Activated CD4-positive, alpha-beta T cell treated with anti-CD3 and anti-CD28 coated beads, Interleukin-2, amount 50 U/mL, for 1 hour (primary cell): Measurements from ENCODE around the gene ANXA2R.
"Not testable (repeated sequence)": the region's sequence is repeated elsewhere in the genome, so short reads cannot be mapped to it uniquely, and the experiment has no call there.

ENCODE experiments used
- DNase-seq: peaks from one replicate; pipeline ENCODE4 v3.0.0-alpha.2; 2020

ANXA2R gene

DNA sequence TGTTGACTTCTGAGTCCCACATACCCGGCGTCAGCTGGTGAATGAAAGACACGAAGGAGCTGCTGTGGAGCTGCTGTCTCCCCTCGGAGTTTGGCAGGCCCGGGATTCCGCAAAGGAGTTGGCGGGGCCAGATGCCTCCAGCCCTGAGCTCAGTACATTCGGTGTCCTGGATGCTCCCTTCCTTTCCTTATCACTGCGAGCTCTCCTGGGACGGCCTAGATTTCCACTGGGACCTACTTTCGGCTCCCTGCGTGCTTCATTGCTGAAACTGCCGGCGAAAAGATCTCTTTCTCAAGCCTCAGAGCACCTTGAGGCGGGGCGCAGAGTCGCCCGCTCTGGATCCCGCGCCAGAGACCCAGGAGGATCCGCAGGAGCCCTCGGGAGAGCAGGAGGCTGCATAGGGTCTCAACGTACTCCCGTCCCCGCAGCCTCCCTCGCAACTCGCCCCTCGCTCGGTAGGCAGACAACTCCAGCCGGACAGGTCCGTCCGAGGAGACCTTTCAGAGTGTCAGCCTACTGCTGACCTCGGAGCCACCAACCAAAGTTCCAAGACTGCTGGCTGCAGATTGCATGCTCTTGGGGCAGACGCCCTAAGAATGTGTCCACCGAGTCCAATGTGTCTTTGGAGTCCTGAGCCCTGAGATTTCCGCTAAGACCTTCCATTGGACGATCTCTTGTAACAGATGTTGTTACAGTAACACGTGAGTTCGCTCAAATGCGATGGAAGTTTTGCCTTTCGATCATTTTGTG, 6.1 kb downstream of the ANXA2R start:
- DNase-seq, result no peak

DNA sequence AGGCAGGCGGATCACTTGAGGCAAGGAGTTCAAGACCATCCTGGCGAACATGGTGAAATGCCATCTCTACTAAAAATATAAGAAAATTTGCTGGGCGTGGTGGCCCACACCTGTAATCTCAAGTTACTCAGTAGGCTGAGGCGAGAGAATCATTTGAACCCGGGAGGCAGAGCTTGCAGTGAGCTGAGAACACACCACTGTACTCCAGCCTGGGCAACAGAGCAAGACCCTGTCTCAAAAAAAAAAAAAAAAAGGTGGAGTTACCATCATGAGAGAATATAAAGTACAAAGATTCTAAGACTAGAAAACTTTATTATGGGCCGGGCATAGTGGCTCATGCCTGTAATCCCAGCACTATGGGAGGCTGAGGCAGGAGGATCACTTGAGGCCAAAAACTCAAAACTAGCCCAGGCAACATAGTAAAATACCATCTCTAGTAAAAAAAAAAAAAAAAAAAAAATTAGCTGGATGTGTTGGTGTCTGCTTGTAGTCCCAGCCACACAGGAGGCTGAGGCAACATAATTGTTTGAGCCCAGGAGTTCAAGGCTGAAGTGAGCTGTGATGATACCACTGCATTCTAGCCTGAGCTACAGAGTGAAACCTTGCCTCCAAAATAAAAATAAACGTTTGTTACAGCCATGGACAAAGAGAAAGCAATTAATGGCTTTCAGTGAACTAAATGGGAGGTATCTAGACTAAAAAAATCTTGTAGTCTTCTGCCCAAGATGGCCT, 12.9 kb downstream of the ANXA2R start:
- DNase-seq, result no peak

- DNase-seq, result not testable (repeated sequence)
Observed at GRCh38 chr5:43025184-43025950, 14.8 kb downstream of the ANXA2R start.

- no peak for DNase-seq
Observed at GRCh38 chr5:43024217-43024616, 15.9 kb downstream of the ANXA2R start.

- no peak for DNase-seq
Observed at GRCh38 chr5:43021151-43021550, 19.0 kb downstream of the ANXA2R start.

DNA sequence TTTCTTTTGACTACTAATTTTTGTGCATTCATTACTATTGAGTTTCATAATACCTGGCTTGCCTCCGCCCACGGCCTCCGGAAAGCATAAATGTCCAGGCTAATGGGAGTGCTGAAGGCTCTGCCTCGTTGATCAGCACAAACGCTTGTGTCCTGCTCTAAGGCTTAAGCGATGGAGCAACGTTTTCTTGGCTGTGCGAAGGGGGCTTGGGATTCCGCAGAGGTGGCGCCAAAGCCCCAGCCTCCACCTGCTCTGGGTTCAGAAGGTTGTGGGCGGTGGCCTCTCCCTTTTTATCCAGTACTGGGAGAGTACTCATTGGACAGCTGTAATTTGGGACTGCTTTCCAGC, 19.7 kb downstream of the ANXA2R start:
- no peak for DNase-seq

GRCh38 chr5:43019614-43020398, 20.3 kb downstream of the ANXA2R start:
- DNase-seq, result peak; percentile 79

DNA sequence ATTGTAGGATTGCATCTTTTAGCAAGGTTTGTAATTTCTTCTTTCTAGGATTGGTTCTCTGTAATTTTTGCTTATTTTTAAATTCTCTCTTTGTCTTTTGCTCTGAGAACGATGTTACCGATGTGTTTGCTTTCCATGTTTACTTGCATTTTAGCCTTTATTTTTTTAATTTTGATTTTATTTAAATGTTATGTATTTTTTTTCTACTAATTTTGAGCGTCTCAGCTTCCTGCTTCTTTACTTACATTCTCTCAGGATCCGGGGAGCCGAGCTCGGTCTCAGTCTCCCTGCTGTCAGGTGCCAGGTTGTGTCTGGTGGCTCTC, 20.9 kb downstream of the ANXA2R start:
- no peak for DNase-seq

DNA sequence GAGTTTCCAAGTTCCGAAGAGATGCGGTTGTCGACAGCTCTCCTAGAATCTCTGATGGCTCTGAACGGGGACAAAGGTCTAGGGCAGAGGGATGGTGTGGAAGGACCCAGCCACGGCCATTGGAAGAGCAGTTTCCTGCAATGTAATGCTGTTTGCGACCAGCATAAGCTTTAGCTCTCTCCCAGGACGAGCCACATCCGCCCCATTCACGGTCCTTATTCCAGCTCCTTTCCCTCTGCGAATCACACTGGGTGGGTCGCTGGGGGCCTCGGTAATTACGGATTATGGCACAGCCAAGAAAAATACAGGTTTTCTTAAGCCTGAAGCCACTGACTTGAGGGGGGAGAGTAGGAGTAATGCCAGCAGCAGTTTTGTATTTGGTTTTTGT, 22.7 kb downstream of the ANXA2R start:
- DNase-seq, result no peak

GRCh38 chr5:43016217-43016779, 23.8 kb downstream of the ANXA2R start:
- DNase-seq, result no peak

DNA sequence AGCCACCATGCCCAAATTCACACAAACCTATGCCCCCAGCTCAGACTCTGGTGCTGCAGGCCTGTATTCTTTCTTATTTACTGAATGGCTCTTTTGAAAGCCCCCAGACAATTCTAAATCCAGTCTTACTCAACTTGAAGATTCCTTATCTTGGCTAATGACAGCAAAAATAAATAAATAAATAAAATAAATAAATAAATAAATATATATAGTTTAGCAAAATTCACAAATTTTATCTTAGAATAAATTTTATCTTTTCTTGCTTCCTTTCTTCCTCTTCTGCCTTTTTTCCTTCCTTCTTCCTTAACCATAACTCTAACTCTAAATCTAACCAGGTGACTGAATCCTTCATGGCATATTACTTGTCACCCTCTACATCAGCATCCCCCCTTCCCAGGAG, 25.6 kb downstream of the ANXA2R start:
- no peak for DNase-seq

DNA sequence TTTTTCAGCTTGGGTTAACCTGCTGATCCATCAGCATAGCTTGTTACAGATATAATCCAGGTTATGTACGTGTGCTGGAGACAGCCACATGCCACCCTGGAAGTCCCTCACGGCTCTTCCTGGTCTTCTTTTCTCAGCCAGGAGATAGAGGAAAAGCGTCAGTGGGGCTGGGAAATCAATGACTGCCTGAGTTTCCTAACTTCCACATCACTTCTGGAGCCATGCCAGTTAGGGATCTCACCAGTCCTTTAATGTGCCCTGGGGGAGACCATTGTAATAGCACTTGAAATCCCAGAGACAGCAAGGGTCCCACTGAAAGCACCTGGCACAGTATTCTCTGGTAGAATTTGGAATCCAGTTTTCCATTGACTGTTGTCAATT, 29.2 kb downstream of the ANXA2R start:
- no peak for DNase-seq

GRCh38 chr5:43008363-43009153, 31.6 kb downstream of the ANXA2R start:
- DNase-seq, result peak; percentile 94

DNA sequence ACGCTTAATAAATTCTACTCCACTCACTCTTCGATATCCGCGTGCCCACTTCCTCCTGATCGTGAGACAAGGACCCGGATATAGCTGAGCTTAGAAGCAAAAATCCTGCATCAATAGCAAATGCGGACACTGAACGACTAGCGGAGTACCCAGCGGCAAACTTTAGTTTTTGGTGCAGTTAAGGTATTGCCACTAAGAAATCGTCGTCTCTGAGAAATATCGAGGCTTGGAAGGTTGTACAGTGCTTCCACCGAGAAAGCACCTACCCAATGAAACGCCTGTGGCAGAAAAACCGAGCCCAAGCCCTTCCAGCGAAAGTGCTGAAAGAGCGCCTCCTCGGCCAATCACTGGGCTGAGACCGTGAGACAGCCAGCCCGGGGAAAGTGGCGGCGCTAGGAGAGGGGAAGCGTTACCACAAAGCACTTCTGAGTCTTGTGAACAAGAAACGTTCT, 32.2 kb downstream of the ANXA2R start:
- peak; percentile 77 for DNase-seq

DNA sequence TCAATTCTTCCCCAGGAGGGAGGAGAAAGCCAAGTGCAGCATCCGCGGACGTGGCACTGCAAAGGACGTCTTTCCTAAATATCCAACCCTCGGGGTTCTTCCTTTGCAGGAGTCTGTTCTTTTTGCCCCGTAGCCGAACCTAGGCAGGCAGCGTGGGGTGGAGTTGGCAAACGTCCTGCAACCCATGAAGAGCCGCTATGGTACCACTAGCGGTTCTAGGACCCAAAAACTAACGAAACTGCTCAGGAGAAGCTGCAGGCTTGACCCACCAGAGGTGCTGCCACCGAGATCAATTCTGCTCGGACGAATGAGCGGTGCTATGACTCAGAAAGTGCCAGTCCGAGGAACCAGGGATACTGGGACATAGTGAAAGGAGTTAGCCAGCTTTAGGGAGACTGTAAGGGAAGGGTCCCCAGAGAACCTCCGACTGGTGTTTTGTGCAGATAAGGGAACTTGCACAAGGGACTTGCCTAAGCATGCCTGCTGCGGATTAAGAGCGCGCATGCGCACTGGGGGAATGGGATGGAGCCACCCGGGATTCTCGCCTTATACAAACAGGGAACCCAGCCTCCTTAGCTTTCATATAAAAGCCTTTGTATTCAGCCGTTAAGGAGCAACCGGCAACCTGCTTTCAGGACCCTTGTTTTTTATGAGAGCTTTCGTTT, 32.7 kb downstream of the ANXA2R start:
- peak; percentile 68 for DNase-seq

GRCh38 chr5:43006424-43007202, 33.5 kb downstream of the ANXA2R start:
- no peak for DNase-seq

DNA sequence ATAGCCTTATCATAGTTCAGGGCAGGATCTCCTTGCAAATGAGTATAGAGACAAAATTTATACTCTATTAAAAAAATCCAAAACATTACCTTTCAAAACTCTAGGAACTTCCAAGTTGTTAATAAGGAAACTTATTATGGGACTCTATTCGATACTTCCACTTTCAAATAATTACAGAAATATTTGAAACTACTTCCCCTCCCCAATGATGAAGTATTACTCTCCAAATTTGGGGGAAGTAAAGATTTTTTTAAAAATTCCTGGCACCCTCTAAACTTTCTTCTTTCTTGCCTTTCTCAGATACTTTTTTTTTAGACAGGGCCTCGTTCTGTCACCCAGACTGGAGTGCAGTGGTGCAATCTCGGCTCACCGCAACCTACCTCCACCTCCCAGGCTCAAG, 35.1 kb downstream of the ANXA2R start:
- no peak for DNase-seq

DNA sequence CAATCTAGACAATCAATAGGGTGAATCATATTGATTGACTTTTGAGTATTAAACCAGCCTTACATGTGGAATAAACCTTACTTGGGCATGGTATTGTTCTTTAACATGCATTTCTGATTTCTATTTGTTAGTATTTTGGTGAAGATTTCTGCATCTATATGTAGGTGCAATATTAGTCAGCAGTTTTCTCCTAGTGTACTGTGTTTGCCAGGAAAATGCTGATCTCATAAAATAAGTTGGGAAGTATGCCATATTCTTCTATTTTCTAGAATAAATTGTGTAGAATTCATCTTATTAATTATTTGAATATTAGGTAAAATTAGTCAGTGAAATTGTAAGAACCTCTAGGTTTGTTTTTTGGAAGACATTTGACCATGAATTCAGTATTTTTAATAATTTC, 38.4 kb downstream of the ANXA2R start:
- no peak for DNase-seq

- no peak for DNase-seq
Observed at GRCh38 chr5:43000914-43001313, 39.2 kb downstream of the ANXA2R start.

DNA sequence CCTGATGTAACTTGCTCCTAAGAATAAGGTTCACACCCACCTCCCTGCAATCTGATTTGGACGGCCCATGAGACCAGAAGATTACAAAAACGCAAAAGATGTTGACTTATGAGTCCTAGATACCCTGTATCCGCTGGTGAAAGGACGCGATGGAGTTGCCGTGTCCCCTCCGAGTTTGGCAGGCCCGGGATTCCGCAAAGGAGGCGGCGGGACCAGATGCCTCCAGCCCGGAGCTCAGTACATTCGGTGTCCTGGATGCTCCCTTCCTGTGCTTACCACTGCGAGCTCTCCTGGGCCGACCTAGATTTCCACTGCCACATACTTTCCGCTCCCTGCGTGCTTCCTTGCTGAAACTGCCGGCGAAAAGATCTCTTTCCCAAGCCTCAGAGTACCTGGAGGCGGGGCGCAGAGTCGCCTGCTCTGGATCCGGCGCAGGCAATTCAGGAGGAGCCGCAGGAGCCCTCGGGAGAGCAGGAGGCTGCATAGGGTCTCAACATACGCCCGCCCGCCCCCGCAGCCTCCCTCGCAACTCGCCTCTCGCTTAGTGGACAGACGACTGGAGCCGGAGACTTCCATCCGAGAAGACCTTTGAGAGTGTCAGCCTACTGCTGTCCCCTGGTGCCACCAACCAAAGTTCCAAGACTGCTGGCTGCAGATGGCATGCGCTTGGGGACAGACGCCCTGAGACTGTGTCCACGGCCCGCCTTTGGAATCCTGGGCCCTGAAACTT, 39.8 kb downstream of the ANXA2R start:
- no peak for DNase-seq
